ENCODE data around the gene DDX11.
"Not testable (repeated sequence)": the region's sequence is repeated elsewhere in the genome, so short reads cannot be mapped to it uniquely, and the experiment has no call there.

DDX11 gene

DNA sequence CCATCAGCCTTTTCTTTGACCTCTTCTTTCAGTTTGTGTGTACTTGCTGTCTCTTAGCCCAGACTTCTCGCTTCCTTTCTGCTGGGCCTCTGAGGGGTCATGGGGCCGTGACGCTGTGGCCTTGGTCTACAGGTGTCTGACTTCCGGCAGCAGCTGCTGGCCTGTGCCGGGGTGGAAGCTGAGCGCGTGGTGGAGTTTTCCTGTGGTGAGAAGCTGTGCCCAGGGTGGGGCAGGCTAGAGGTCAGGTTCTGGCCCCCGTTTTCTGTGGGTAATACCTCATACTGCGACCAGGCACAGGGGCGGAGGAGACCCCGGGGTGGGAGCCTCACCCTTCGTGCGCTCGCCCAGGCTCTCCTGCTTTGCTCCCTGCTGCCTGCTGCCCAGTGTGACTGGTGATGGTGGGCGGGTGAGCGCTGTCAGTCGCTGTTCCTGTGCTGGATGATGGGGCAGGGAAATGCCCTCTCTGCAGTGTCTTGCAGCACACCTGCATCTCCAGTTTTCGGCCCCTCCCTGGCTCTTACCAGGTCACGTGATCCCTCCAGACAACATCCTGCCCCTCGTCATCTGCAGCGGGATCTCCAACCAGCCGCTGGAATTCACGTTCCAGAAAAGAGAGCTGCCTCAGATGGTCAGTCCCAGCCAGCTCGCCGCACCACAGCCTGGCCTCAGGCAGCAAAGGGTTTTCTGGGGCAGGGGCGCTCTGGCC lies 27.0 kb downstream of the DDX11 start:
- DNase-seq: not testable (repeated sequence)

DNA sequence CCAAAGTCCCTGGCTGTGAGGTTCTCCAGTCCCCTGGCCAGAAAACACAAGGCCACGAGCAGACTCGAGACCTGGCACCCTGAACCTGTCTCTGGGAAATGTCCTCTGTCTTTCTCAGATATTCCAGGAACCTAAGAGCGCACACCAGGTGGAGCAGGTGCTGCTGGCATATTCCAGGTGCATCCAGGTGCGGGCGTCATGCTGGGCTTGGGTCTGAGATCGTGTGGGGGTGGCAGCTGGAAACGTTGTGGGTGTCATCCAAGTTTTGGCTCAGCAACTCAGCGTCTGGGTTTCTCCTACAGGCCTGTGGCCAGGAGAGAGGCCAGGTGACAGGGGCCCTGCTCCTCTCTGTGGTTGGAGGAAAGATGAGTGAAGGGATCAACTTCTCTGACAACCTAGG lies 28.5 kb downstream of the DDX11 start:
- DNase-seq: not testable (repeated sequence)

DNA sequence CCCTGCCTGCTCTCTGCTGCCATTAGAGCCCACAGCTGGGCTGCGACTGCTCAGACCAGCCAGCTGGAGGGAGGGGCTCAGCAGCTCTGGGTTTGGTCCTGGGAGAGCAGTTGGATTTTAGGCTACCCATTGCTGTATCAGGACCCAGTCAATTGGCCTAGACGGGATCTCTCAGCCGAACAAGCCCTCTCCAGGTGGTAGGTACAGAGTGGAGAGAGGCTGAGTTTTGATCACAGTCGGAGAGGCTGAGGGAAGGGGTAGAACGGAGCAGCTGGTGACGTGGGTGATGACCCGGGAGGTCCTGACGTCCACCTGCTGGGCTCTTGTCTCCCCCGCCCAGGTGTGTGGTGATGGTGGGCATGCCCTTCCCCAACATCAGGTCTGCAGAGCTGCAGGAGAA lies 28.9 kb downstream of the DDX11 start:
- DNase-seq: not testable (repeated sequence)

DNA sequence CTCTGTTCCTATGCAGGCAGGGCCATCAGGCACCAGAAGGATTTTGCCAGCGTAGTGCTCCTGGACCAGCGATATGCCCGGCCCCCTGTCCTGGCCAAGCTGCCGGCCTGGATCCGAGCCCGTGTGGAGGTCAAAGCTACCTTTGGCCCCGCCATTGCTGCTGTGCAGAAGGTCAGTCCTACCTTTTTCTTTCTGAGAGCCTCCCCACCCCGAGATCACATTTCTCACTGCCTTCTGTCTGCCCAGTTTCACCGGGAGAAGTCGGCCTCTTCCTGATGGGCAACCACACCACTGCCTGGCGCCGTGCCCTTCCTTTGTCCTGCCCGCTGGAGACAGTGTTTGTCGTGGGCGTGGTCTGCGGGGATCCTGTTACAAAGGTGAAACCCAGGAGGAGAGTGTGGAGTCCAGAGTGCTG lies 29.9 kb downstream of the DDX11 start:
- not testable (repeated sequence) for DNase-seq

DNA sequence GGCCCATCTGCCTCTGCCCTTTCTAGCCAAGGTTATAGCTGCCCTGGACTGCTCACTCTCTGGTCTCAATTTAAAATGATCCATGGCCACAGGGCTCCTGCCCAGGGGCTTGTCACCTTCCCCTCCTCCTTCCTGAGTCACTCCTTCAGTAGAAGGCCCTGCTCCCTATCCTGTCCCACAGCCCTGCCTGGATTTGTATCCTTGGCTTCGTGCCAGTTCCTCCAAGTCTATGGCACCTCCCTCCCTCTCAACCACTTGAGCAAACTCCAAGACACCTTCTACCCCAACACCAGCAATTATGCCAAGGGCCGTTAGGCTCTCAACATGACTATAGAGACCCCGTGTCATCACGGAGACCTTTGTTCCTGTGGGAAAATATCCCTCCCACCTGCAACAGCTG lies 30.6 kb downstream of the DDX11 start:
- DNase-seq: not testable (repeated sequence)

DNA sequence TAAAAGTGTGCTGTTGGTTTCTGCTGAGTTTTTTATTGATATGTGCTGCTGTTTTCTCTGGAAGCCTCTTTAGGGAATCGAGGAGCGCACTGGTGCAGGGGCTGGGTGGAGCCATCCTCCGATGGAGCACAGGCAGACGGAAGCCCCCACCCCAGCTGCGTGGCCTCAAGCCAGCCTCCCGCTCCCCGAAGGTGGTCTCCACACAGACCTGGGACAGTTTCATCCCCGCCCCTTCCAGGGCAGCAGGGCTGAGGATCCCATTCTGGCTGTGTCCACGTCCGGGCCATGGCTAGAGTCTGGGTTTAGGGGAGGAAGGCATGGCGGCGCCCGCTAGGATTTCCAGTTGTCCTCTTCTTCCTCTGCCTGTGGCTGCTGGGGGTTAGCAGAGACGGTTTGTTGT lies 31.1 kb downstream of the DDX11 start:
- not testable (repeated sequence) for DNase-seq

DNA sequence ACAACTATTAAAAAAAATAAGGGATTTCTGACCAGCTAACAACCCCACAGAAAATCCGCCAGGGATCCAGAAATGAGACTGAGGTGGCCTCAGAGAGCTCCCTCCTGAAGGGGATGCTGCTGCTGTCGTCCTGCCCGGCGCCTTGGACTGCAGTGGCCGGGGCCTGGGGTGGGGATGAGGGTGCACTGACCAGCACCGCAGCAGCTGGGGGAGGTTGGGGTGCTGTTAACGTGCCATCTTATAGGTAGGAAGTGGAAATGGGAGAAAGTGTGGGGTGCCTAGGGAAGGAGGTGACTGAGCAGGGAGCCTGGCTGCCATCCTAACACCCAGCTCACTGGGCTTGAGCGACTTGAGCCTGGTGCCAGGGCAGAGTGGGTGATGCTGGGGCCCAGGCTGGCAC lies 32.0 kb downstream of the DDX11 start:
- no peak for DNase-seq

DNA sequence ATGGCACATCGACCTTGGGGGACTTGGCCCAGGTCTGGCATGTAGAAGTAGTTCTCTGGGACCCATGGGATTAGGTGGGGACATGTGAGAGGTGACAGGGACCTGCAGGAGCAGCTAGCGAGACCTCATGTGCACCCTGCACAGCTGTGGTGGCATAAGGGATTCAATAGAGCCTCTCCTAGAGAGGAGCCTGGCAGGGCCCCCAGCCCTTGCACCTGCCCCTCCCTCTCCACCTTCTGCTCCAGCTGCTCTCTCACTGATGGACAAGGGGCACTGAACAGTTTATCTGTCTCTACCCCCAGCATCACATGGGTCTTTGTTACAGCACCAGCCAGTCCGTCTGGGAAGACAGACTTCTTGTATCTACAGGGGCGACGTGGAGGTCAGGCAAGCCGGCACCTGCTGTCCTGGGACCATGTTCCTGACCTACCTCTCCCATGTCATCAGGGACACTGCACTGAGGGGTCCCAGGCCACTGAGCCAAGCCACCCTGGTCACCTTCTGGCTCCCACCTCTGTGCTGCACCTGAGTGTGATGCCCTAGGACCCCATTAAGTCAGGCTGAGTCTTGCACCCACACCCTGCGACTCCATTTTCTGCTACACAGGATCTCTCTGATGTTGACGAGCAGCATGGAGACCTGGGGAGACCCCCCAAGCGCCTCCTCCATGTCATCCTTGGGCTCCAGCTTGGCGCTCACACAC lies 32.6 kb downstream of the DDX11 start:
- DNase-seq: no peak

DNA sequence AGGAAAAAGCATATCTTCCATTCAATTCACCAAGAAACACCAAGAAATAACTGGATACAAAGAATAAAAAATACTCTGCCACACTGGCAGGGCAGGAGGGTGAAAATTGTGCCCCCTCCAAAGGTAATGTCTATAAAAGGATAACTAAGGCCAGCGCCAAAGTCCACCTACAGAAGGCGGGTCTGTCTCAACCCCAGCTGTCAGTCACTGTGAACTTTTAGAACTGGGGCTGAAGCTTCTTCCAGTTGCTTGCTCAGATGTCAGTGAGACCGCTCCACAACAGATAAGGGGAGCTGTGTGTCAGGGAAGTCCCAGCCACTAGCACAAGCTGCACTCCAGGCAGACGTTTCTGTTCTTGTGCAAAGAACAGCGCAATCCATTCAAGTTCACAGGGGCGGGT lies 36.1 kb downstream of the DDX11 start:
- not testable (repeated sequence) for DNase-seq

DNA sequence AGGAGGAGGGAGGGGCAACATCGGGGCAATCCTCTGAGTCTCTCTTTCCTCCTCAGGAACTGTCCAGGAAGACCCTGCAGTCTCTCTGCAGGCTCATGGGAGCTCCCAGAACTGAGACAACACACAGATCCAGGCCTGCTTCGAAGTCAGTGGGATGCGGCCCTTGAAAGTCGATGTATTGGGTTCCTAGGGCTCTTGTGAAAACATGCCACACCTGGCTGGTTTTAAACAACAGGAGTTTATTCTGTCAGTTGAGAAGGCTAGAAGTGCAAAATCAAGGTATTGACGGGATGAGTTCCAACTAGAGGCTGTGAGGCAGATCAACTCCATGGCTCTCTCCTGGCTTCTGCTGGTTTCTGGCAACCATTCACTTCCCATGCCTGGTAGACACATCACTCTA lies 36.6 kb downstream of the DDX11 start:
- not testable (repeated sequence) for DNase-seq

DNA sequence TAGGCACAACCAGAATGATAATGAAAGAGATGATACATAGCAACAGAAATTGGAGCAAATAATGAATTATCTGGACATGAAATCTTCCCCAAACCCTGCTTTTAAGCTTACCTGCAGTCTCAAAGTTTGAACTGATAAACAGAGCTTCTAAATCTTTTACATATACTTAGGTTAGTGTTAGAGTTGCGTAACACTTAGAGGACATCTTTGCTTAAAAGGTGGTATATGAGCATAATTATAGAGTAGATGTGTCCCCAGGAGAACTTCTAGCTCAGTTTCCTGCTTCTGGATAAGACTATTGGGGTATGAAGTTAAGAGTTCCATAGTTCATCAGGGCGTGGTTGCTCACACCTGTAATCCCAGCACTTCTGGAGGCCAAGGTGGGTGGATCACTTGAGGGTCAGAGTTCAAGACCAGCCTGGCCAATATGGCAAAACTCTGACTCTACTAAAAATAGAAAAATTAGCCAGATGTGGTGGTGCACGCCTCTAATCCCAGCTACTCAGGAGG lies 41.5 kb downstream of the DDX11 start:
- DNase-seq: not testable (repeated sequence)

DNA sequence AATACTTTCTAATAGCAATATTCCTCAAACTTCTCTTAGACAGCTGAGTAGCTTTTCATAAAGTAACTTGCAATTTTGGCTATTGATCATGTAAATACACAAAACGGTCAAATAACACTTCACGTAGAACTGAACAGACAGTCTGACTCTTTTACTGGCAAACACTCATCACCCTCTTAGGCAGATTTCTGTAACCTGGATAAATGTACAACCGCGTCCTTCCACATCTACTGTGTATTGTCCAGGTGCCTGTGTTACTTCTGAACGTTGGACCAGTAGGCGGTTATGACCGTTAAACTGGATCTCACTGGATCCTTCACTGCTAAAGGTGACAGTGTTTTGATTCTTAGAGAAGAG lies 43.2 kb downstream of the DDX11 start:
- not testable (repeated sequence) for DNase-seq

DNA sequence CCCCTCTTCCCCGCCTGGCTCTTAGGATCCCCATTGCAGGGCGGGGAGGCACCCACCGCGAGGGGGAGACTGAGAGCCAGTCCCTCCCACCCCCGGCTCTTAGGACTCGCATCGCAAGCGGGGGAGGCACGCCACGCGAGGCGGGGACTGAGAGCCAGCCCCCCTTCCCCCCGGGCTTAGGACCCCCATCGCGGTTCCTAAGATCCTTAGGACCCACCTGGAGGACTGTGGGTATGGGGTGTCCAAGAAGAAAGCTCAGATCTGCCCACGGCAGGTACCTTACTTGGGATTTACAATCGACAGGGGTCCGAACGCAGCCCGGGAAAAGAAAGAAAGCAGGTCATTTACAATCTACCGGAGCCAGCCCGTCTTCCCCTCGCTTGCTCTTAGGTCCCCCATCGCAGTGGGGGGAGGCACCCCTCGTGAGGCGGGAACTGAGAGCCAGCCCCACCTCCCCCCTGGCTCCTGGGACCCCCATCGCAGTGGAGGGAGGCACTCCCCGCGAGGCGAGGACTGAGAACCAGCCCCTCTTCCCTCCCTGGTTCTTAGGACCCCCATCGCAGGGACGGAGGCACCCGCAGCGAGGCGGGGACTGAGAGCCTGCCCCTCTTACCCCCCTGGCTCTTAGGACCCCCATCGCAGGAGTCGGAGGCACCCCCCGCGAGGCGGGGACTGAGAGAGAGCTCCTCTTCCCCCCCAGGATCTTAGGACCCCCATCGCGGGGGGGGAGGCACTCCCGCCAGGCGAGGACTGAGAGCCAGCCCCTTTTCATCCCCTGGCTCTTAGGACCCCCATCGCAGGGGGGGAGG lies 43.7 kb downstream of the DDX11 start:
- DNase-seq: peak; percentile 52

DNA sequence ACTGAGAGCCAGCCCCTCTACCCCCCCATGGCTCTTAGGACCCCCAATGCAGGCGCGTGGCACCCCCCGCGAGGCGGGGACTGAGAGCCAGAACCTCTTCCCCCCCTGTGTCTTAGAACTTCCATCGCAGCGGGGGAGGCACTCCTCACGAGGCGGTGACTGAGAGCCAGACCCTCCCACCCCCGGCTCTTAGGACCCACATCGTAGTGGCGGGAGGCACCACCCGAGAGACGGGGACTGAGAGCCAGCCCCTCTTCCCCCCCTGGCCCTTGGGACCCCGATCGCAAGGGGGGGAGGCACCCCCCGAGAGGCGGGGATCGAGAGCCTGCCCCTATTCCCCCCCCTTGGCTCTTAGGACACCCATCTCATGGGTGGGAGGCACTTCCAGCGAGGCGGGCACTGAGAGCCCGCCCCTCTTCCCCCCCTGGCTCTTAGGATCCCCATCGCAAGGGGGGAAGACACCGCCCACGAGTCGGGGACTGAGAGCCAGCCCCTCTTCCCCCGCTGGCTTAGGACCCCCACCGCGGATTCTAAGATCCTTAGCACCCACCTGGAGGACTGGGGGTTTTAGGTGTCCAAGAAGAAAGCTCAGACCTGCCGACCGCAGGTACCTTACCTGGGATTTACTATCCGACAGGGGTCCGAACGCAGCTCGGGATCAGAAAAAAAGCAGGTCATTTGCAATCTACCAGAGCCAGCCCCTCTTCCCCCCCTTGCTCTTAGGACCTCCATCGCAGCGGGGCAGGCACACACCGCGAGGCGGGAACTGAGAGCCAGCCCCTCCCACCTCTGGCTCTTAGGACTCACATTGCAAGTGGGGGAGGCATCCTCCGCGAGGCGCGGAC lies 44.9 kb downstream of the DDX11 start:
- peak; percentile 16 for DNase-seq

DNA sequence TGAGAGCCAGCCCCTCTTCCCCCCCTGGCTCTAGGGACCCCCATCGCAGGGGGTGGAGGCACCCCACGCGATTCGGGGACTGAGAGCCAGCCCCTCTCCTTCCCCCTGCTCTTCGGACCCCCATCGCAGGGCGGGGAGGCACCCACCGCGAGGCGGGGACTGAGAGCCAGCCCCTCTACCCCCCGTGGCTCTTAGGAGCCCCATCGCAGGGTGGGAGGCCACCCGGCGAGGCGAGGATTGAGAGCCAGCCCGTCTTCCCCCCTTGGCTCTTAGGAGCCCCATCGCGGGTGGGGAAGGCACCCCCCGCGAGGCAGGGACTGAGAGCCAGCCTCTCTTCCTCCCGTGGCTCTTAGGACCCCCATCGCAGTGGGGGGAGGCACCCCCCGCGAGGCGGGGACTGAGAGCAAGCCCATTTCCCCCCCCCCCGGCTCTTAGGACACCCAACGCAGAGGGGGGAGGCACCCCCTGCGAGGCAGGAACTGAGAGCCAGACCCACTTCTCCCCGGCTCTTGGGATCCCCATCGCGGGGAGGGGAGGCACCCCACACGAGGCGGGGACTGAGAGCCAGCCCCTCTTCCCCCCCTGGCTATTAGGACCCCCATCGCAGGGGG lies 45.6 kb downstream of the DDX11 start:
- peak; percentile 9 for DNase-seq

DNA sequence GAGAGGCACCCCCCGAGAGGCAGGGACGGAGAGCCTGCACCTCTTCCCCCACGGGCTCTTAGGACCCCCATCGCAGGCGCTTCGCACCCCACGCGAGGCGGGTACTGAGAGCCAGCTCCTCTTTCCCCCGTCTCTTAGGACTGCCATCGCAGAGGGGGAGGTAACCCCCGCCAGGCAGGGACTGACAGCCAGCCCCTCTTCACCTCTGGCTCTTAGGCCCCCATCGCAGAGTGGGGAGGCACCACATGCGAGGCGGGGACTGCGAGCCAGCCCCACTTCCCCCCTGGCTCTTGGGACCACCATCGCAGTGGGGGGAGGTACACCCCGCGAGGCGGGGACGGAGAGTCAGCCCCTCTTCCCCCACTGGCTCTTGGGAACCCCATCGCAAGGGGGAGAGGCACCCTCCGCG lies 46.1 kb downstream of the DDX11 start:
- DNase-seq: no peak

DNA sequence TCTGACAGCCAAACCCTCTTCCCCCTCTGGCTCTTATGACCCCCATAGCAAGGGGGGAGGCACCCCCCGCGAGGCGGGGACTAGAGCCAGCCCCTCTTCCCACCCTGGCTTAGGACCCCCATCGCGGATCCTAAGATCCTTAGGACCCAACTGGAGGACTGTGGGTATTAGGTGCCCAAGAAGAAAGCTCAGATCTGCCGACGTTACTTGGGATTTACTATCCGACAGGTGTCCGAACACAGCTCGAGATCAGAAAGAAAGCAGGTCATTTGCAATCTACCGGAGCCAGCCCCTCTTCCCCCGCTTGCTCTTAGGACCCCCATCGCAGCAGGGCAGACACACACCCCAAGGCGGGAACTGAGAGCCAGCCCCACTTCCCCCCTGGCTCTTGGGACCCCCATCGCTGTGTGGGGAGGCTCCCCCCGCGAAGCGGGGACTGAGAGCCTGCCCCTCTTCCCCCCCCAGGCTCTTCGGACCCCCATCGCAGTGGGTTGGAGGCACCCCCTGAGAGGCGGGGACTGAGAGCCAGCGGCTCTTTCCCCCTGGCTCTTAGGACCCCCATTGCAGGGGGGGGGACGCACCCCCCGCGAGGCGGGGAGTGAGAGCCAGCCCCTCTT lies 46.8 kb downstream of the DDX11 start:
- DNase-seq: no peak

DNA sequence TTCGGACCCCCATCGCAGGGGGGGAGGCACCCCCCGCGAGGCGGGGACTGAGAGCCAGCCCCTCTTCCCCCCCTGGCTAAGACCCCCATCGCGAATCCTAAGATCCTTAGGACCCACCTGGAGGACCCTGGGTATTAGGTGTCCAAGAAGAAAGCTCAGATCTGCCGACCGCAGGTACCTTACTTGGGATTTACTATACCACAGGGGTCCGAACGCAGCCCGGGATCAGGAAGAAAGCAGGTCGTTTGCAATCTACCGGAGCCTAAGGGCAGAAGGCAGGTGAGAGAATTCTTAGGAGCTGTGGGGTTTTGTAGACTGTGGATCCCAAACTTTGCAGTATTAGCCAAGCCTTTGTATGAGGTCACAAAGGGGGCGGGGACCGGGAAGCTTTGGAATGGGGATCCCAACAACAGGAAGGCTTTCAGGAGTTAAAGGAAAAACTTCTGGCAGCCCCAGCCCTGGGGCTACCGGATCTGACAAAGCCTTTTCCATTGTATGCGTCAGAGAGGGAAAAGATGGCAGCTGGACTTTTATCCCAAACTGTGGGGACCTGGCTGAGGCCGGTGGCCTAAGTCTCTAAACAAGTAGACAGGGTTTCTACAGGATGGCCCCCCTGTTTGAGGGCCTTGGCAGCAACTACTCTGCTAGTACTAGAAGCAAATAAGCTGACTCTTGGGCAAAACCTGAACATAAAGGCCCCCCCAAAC lies 47.5 kb downstream of the DDX11 start:
- not testable (repeated sequence) for DNase-seq

DNA sequence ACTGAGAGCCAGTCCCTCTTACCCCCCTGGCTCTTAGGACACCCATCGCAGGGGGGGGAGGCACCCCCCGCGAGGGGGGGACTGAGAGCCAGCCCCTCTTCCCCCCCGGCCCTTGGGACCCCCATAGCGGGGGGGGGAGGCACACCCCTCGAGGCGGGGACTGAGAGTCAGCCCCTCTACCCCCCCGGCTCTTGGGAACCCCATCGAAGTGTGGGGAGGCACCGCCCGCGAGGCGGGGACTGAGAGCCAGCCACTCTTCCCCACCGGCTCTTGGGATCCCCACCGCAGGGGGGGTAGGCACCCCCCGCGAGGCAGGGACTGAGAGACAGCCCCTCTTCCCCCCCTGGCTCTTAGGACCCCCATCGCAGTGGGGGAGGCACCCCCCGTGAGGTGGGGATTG lies 48.8 kb downstream of the DDX11 start:
- no peak for DNase-seq

DNA sequence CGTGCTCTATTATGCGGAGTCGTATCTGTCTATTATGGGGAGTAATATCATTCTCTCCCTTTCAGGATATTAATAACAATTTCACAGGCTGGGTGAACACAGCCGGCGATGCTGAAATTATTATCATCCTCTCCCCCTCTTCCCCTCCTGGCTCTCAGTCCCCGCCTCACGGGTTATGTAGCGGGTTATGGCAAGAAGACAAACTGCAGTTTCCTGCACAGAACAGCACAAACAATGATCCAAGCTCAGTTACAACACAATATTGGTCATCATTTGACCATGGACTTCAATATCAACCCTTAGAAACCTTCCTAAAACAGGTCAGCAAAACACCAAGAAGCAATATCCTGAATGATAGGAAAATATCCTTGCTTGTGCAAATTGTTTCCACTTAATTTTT lies 50.5 kb downstream of the DDX11 start:
- DNase-seq: not testable (repeated sequence)

DNA sequence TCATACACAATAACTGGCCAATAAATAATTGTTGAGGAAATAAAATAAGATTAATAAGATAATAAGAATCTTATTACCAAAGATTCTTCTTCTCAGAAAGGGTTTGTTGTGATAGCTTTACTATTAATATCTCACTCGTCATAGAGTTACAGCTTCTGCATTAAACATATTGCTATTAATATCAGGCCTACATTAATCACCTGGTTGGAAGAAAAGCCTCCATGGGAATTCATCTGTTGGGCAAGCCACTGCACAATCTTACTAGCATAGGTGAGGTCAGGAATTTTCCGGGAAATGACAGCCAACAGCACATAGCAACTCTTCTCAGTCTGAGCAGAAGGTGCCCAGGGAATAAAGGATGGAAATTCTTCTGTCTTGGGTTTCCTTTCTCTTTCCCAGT lies 51.5 kb downstream of the DDX11 start:
- DNase-seq: not testable (repeated sequence)
